Fibroblast of lung (primary cell): ENCODE measurements around the gene MEGF9.
A peak's percentile ranks its signal among the peaks of the same experiment; 100 is the strongest.

Source experiments
- CTCF ChIP-seq, 2 donors: IDR thresholded peaks in 1 of 2; conservative IDR thresholded peaks in 1 of 2; 1 replicate in 1 of 2; 2 replicates in 1 of 2; pipeline ENCODE4 v1.5.1; 2011 to 2012; ENCODE audit warnings: low read length in 2 of 2, control low read depth in 1 of 2, inconsistent platforms in 1 of 2, low read depth in 1 of 2, mild to moderate bottlenecking in 1 of 2
- EZH2 ChIP-seq: IDR thresholded peaks from 2 replicates; pipeline ENCODE4 v1.5.1; 2012; ENCODE audit warnings: low read length, control low read depth, mild to moderate bottlenecking; ENCODE audit errors: missing control alignments

GRCh38 chr9:120755810-120756434 lies 41.7 kb upstream of the MEGF9 start:
- TF ChIP-seq CTCF (conservative IDR thresholded peaks at IDR 0.05 in 1 of 2, IDR thresholded peaks at IDR 0.05 in 1 of 2; ENCODE audit: low read depth in 1 of 2, low read length in 2 of 2): peak; percentile 85 to 87
- TF ChIP-seq EZH2: no peak
